Measurements from ENCODE around the gene SERPIND1. TPM values are rescaled to one million over a fixed set of nuclear protein-coding genes. Genes with fewer than 3 reads are reported as not detected.

The SERPIND1 gene
- total and polyA plus RNA-seq, 2 experiments from 2014 or later = not detected

DNA sequence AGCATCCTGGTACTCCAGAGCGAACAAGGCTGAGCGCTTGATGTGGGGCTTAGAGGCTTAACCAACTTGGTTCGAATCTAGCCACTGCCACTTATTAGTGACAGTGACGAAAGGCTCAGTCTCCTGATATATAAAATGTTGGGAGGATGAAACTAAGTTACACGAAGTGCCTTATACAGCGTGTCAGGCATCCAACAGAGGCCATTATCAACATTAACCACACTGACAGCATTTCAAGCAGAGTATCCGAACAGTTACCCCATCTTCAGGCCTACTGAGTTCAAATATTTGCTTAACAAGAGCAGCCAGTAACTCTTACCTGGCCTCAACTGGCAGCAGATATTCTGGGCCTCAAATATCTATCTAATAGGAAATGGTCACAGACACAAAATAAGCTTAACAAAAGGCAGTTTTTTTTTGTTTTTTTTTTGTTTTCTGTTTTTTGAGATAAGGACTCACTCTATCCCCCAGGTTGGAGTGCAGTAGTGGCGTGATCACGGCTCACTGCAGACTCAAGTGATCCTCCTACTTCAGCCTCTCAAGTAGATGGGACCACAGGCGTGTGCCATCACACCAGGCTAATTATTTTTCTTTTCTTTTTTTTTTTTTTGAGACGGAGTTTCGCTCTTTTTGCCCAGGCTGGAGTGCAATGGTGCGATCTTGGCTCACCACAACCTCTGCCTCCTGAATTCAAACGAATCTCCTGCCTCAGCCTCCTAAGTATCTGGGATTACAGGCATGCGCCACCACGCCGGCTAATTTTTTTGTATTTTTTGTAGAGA lies 2.9 kb downstream of the SERPIND1 start:
- Histone ChIP-seq H4K20me1 (replicated peaks; ENCODE audit: insufficient read depth) (no peaks in the 10 kb centered on the region; the same call in none of the 2 replicates), H3K4me3 (no peak overlapping the region), H3K9me2 (ENCODE audit: insufficient read depth) (no peaks in the 10 kb centered on the region), H3K27me3 (ENCODE audit: insufficient read depth) (no peaks in the 10 kb centered on the region), H3F3A (replicated peaks; ENCODE audit: low read depth) (no peaks in the 10 kb centered on the region), H3K79me2 (replicated peaks; ENCODE audit: insufficient read depth) (no peaks in the 10 kb centered on the region), H3K4me2 (no peak overlapping the region), H2AFZ (no peak overlapping the region), H3K36me3 (ENCODE audit: insufficient read depth) (no peaks in the 10 kb centered on the region), H3K4me1 (ENCODE audit: insufficient read depth) (peaks cover 9% of the 10 kb centered on the region), H3K27ac (ENCODE audit: low read depth) (no peak overlapping the region)
- Mint-ChIP-seq H3K4me1 (peaks cover 22% of the 10 kb centered on the region), H3K36me3 (ENCODE audit: low read depth) (no peaks in the 10 kb centered on the region; the same call in 1 of the 3 replicates), H3K27me3 (ENCODE audit: insufficient read depth, low read depth, poor library complexity) (no peaks in the 10 kb centered on the region), H3K27ac (no peak overlapping the region), H3K9me3 (no peaks in the 10 kb centered on the region), H3K4me3 (no peak overlapping the region)
- ATAC-seq = no peak
- DNase-seq (ENCODE audit: low spot score) = no peak
- TF ChIP-seq, protein P1, sequence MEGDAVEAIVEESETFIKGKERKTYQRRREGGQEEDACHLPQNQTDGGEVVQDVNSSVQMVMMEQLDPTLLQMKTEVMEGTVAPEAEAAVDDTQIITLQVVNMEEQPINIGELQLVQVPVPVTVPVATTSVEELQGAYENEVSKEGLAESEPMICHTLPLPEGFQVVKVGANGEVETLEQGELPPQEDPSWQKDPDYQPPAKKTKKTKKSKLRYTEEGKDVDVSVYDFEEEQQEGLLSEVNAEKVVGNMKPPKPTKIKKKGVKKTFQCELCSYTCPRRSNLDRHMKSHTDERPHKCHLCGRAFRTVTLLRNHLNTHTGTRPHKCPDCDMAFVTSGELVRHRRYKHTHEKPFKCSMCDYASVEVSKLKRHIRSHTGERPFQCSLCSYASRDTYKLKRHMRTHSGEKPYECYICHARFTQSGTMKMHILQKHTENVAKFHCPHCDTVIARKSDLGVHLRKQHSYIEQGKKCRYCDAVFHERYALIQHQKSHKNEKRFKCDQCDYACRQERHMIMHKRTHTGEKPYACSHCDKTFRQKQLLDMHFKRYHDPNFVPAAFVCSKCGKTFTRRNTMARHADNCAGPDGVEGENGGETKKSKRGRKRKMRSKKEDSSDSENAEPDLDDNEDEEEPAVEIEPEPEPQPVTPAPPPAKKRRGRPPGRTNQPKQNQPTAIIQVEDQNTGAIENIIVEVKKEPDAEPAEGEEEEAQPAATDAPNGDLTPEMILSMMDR (conservative IDR thresholded peaks at IDR 0.05; ENCODE audit: low read depth in 2 of 2) = no peak
- no peak for TF ChIP-seq EZH2phosphoT487 (IDR thresholded peaks at IDR 0.05; ENCODE audit: unreplicated experiment)

DNA sequence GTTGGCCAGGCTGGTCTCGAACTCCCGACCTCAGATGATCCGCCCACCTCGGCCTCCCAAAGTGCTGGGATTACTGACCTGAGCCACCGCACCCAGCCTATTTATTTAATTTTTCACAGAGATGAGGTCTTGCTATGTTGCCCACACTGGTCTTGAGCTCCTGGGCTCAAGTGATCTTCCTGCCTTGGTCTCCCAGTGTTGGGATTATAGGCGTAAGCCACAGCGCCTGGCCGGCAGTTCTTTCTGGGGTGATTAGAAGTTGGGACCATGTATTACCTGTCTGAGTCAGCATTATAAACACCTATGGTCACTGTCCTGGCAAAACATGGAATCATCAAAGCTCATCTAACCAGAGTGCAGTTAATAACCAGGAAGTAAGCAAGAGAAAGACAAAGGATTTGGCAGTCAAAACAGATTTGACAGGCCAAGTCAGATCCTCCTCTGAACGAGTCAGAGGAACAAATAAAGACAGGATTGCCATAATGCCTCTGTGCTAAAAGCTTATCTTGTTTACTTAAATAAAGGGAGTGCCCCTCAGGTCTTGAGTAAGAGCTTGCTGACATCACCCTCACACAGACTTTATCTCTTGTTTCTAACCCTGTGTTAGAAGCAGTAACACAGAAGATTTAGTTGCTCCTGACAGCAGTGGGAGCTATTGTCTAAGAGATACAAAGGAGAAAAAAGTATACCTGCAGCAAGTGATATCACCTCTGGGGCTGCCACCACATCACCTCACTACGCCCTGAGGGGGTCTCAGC lies 3.7 kb downstream of the SERPIND1 start:
- H3K4me1 Mint-ChIP-seq = peaks cover 19% of the 10 kb centered on the region
- Histone ChIP-seq H4K20me1 (replicated peaks; ENCODE audit: insufficient read depth) (no peaks in the 10 kb centered on the region; the same call in none of the 2 replicates), H2AFZ (no peak overlapping the region), H3F3A (replicated peaks; ENCODE audit: low read depth) (no peaks in the 10 kb centered on the region), H3K9me2 (ENCODE audit: insufficient read depth) (no peaks in the 10 kb centered on the region), H3K79me2 (replicated peaks; ENCODE audit: insufficient read depth) (no peaks in the 10 kb centered on the region), H3K4me2 (no peak overlapping the region), H3K27me3 (ENCODE audit: insufficient read depth) (no peaks in the 10 kb centered on the region), H3K4me1 (ENCODE audit: insufficient read depth) (peaks cover 9% of the 10 kb centered on the region), H3K36me3 (ENCODE audit: insufficient read depth) (no peaks in the 10 kb centered on the region), H3K27ac (ENCODE audit: low read depth) (no peak overlapping the region), H3K4me3 (no peak overlapping the region)
- ATAC-seq (no peak), DNase-seq (ENCODE audit: low spot score) (no peak)
- H3K4me3 Mint-ChIP-seq = no peak overlapping the region
- no peak overlapping the region; the same call in 1 of the 2 replicates for H3K27ac Mint-ChIP-seq
- H3K36me3 Mint-ChIP-seq (ENCODE audit: low read depth) = no peaks in the 10 kb centered on the region; the same call in 1 of the 3 replicates
- H3K27me3 Mint-ChIP-seq (ENCODE audit: insufficient read depth, low read depth, poor library complexity) = no peaks in the 10 kb centered on the region
- TF ChIP-seq ZNF114 (CRISPR knock-in tag; IDR thresholded peaks at IDR 0.05) (no peak), EZH2phosphoT487 (IDR thresholded peaks at IDR 0.05; ENCODE audit: unreplicated experiment) (no peak), STAT1 (IDR thresholded peaks at IDR 0.05; ENCODE audit: unreplicated experiment) (no peak), NANOG (IDR thresholded peaks at IDR 0.05; ENCODE audit: borderline replicate concordance) (no peak), EZH2 (IDR thresholded peaks at IDR 0.05; ENCODE audit: low read depth, unreplicated experiment) (no peak), JUNB (IDR thresholded peaks at IDR 0.05; ENCODE audit: unreplicated experiment) (no peak), CREB1 (CRISPR knock-in tag; IDR thresholded peaks at IDR 0.05; ENCODE audit: low read depth) (no peak), ZNF331 (CRISPR knock-in tag; IDR thresholded peaks at IDR 0.05; ENCODE audit: low read depth) (no peak), POLR2AphosphoS5 (IDR thresholded peaks at IDR 0.05; ENCODE audit: low read depth) (no peak)
- TF ChIP-seq, protein P2, sequence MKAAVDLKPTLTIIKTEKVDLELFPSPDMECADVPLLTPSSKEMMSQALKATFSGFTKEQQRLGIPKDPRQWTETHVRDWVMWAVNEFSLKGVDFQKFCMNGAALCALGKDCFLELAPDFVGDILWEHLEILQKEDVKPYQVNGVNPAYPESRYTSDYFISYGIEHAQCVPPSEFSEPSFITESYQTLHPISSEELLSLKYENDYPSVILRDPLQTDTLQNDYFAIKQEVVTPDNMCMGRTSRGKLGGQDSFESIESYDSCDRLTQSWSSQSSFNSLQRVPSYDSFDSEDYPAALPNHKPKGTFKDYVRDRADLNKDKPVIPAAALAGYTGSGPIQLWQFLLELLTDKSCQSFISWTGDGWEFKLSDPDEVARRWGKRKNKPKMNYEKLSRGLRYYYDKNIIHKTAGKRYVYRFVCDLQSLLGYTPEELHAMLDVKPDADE (IDR thresholded peaks at IDR 0.05) = no peak
- TF ChIP-seq, protein P1 (conservative IDR thresholded peaks at IDR 0.05; ENCODE audit: low read depth in 2 of 2) = no peak; a peak in 1 of 4 replicates
- TF ChIP-seq, protein P3, sequence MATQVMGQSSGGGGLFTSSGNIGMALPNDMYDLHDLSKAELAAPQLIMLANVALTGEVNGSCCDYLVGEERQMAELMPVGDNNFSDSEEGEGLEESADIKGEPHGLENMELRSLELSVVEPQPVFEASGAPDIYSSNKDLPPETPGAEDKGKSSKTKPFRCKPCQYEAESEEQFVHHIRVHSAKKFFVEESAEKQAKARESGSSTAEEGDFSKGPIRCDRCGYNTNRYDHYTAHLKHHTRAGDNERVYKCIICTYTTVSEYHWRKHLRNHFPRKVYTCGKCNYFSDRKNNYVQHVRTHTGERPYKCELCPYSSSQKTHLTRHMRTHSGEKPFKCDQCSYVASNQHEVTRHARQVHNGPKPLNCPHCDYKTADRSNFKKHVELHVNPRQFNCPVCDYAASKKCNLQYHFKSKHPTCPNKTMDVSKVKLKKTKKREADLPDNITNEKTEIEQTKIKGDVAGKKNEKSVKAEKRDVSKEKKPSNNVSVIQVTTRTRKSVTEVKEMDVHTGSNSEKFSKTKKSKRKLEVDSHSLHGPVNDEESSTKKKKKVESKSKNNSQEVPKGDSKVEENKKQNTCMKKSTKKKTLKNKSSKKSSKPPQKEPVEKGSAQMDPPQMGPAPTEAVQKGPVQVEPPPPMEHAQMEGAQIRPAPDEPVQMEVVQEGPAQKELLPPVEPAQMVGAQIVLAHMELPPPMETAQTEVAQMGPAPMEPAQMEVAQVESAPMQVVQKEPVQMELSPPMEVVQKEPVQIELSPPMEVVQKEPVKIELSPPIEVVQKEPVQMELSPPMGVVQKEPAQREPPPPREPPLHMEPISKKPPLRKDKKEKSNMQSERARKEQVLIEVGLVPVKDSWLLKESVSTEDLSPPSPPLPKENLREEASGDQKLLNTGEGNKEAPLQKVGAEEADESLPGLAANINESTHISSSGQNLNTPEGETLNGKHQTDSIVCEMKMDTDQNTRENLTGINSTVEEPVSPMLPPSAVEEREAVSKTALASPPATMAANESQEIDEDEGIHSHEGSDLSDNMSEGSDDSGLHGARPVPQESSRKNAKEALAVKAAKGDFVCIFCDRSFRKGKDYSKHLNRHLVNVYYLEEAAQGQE (IDR thresholded peaks at IDR 0.05; ENCODE audit: unreplicated experiment) = no peak
- H3K9me3 Mint-ChIP-seq = no peaks in the 10 kb centered on the region

Data from GM23338 (cell line).